HG02885 (cell line): ENCODE data around the gene IFIT1B.

ENCODE experiments used
- ATAC-seq: cut with Tn5 transposase; IDR thresholded peaks from one replicate; pipeline ENCODE4 v1.9.1; 2021; ENCODE audit warnings: mild to moderate bottlenecking; ENCODE audit not compliant: unreplicated experiment, poor library complexity

IFIT1B gene

DNA sequence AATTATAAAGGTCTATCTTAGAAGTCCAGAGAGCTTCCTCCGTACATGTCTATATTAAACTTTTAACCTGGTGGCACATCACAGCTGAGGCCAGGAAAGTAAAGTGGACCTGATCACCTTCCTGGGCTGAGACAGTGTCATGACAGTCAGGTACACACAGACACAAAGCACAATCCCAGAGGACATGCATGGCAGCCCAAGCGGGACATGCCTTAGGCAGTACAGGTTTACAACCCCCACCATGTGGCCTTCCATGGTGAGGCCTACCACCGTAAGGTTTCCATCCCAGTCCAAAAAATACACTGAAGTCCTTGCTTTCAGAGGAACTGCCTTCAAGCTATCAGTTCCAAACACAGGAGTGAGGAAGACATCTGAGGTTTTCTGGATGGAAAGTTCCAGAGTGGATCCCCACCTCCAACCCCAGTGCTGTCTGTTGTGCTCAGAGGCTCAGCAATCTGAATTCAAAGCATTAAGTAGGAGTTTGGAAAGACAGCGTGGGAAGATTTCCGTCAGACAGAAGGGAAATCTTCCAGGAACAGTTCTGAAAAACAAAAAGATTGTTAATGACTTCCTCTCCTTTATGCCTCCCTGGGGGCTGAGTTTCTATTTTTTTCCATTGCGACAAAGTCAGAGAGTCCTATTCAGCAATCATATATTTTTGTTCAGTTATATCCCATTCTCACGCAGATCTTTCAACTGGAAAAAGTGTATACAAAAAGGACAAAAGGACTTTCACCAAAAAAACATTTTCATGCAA, 30.0 kb upstream of the IFIT1B start:
- ATAC-seq = no peak

DNA sequence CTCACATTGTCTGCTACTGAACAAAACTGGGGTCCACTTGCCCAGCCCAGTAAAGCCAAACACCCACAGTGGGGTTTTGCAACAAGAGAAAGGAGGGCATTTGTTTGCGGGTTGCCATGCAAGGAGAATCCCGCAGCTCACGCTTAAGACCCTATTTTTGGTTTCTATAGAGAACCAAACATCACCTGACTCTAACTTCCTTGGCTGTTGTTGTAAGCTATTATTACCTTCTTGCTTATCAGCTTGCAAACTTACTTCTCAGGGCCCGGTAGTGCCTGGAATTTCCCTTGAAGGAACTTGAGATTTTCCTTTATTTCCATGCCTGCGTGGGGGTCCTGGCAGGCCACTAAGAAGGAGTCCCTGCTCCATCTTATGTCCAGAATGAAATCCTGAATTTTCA, 29.4 kb upstream of the IFIT1B start:
- no peak for ATAC-seq

DNA sequence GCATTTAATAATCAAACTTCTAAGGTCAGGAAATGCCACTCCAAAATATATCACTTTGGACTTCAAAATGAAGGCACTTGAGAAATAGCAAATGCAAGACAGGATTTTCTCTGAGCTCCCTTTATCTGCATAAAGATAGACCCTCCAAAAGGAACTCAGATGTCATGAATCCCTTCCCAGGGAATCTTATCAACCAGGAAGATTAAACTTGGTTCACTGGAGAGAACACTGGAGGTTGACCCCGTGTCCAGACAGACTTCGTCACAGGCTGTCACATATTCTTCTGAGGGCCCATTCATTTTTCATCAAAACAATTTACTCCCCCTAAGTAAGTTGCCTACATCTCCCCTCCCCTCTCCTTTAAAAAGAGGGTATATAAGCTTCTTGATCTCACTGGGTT, 28.9 kb upstream of the IFIT1B start:
- ATAC-seq = no peak

DNA sequence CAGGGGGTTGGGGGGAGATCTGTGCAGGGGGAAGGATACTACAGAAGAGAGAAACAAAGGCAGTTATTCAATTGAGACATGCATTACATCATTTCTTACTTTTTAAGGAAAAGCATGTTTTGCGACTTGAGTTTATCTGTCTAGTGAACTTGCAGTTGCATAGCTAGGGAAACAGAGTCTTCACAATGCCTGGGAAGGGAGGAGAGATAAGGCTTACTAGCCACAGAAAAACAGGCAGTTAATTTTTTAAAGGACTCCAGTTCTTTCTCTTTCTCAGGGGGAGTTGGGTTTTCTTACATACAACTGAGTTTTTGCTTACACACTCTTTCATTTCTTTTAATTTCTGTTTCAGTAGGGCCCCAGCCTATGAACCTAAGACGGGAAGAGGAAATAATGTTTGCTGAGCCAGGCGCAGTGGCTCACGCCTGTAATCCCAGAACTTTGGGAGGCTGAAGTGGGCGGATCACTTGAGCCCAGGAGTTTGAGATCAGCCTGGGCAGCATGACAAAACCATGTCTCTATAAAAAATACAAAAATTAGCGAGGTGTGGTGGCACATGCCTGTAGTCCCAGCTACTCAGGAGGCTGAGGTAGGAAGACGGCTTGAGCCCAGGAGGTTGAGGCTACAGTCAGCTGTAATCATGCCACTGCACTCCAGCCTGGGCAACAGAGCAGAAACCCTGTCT, 27.1 kb upstream of the IFIT1B start:
- ATAC-seq = peak; percentile 36

DNA sequence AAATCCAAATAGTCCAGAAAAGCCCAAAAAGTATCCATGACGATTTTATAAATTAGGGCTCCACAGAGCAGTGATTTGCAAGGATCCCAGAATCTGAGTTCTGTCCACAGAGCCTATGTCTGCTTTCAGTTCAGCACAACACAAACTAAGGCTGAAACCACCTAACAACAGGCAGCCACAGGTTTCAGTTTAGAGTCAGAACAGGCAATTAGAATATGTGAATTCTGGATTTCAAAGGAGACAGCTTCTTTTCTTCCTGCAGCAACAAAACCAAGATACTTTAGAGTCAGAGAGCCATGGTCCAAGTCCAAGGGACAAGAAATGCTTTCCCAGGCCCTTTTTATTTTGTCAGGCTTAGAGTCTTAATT, 26.5 kb upstream of the IFIT1B start:
- peak; percentile 93 for ATAC-seq

DNA sequence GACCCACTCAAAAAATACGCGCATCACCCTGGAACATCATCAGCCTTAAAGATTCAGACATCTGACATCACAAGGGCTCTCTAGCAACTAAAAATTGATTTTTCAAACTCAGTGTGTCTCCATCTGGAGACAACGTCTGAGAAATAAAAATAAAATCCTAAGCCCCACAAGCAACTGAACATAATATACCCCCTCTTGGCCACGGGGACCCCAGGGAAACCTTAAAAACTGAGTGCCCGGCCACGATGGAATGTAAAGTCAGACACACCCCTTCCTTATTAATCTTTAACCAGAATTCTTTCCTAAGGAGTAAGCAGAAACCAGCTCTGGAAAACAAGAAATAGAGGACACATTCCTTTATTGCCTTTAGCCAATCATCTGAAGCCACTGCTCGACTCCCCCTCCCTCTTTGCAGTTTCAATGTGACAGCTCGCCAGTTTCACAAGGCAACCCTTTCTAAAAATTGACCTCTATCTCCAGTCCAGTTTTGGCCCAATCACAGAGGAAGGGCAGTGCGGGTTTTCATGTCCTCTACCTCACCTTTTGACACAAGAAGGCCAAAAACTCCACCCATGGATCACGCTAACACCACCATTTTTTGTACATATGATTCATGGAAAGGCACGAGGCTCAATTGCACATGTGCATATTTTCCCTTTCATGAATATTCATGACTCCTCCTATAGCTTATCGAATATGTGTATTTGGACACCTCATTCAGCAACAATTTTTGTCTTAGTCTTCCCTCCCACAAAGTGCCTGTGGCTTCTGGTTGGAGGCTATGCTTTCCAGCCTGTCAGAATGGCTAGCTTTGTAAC, 25.9 kb upstream of the IFIT1B start:
- peak; percentile 41 for ATAC-seq

DNA sequence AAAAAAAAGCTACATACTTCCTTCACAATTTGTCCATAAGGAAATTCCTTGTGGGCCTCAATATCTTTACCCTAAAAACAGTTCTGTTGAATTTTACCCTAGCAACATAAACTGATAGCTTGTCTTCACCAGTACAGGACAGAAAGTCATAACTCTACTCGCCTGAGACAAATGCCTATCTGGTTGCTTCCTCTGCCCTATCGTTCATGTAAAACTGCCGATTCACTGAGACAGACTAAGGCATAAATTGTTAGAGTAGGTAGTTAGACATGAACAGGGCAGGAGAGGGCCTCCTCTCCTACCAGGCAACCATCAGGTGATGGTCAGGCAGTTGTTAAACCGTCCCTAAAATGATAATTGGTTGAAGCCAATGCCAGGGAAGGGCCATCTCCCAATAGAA, 25.1 kb upstream of the IFIT1B start:
- no peak for ATAC-seq

DNA sequence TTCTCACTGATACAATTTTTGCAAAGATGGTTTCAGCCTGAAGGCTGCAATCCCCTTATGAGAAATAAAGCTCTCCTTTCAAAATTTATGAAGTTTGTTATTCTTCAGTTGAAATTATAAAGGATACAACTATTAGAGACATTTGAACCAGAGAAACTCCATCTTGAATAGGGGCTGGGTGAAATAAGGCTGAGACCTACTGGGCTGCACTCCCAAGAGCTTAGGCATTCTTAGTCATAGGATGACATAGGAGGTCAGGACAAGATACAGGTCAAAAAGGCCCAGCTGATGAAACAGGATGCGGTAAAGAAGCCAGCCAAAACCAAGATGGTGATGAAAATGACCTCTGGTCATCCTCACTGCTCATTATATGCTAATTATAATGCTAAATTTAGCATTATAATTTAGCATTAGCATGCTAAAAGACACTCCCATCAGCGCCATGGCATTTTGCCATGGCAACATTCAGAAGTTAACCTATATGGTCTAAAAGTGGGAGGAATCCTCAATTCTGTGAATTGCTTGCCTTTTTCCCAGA, 22.4 kb upstream of the IFIT1B start:
- no peak for ATAC-seq

DNA sequence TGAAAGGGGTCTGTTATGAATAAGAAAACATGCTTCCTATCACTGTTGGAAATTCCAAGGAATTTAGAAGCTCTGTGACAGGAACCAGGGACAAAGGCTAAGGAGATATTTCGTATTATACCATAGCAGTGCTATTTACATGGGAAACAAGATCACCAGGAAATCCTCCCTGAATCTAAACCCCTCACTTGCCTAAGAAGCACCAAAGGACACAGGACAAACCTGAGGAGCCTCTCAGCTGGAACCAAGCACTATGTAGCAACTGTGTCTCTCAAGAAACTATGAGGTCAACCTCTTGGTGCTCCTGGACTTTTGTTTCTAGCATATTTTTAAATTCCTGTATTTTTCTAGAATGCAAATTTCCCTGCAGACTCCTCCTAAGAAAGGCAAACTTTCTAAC, 20.8 kb upstream of the IFIT1B start:
- no peak for ATAC-seq

DNA sequence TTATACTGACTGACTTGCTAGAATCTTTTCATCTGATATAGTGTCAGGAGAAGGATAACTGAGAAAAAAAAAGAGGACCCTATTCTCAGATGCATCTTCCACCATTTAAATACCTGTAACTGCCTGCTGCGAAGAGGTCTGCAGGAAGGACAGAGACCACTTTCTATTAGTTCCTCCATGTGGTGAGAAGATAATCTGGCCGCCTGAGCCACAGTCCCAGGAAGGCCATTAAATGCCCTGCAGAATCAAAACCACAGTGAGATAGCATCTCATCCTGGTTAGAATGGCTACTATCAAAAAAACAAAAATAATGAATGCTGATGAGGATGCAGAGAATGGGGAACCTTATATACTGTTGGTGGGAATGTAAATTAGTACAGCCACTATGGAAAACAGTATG, 19.9 kb upstream of the IFIT1B start:
- no peak for ATAC-seq

DNA sequence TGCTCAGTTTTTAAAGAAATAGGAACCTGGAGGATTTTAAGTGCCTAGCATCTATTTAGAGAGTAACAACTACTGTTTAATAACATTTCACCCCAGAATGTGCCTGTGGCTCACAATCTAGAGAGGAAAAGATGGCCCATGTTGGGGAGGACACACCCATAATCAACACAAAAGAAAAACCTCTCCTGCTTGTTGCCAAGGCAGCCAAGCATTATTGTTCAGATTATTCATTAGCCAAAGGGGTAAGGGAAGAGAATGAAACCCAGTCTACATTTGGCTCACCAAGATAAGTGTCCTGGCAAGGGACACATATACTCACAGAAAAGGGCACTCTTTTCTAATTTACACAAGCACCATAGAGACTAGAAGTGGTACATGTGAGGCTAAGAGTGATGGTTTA, 17.7 kb upstream of the IFIT1B start:
- ATAC-seq = no peak

DNA sequence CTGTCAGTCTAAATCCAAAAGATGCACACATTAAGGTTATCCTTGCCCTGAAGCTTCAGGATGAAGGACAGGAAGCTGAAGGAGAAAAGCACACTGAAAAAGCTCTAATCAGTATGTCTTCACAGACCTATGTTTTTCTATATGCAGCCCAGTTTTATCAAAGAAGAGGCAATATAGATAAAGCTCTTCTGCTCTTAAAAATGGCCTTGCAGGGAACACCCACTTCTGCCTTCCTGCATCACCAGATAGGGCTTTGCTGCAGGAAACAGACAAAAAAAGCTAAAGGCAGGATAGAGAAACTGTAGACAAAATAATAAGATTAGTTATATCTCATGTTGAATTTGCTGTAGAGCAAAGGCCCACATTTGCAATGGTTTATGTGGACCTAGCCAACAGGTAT, 14.9 kb upstream of the IFIT1B start:
- no peak for ATAC-seq

DNA sequence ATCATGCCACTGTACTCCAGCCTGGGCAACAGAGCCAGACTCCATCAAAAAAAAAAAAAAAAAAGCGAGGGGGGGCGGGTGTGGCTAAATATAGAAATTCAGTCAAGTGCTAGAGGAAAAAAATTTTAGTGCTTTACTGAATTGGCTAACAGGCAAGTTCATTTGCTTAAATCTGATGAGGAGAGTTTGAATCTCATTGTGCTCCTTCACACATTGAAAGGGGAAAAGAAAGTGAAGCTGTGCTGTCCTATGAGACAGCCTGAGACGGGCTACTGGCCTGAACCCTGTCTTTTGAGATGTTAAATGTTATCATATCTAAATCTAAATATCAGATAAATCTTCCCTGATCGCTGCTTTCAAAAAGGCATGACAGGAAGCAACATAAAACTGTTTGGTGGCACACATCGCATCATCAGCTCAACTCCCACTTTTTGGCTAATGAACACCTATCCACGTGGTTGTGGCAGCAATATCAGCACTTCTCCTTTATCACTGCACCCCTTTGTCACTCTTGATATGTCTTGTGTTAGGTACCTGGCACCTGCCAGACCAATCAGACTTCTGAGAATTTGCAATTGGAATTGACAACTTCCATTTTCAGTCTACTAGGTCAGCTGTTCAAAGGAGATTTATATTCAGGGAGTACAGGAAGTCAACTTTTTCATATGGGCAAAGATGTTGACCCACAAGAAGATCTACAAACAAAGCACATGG, 14.0 kb upstream of the IFIT1B start:
- ATAC-seq = no peak

DNA sequence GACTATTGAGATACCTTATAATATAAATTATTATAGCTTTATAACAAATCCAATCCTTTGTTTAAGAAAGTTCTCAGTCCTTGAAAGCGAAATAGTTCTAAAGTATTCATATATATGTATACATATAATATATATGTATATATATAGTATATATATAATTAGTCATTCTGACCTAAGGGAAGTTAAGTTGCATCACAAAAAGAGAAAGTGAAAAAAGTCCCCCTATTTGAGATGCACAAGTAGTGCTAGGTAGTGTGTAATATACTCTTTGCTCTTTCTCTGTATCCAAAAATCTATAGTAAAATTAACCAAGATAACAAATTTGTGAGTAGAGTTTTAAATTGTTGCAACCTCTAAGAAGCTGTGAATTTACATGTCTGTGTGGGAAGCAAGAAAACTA, 13.3 kb upstream of the IFIT1B start:
- no peak for ATAC-seq

DNA sequence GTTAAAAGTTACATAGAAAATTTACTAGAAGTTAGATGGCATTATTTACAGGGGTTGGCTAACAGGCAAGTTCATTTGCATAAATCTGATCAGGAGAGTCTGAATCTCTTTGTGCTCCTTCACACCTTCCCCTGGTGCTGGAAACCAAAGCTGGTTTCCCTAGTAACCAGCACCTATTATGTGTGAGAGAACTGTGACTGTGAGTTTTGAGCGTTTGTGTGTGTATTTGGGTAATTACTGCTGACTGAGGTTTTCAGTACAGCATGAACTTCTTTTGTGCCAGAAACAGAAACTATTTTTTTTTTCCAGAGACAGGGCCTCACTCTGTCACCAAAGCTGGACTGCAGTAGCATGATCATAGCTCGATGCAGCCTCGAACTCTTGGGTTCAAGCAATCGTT, 10.3 kb upstream of the IFIT1B start:
- ATAC-seq = peak; percentile 81

DNA sequence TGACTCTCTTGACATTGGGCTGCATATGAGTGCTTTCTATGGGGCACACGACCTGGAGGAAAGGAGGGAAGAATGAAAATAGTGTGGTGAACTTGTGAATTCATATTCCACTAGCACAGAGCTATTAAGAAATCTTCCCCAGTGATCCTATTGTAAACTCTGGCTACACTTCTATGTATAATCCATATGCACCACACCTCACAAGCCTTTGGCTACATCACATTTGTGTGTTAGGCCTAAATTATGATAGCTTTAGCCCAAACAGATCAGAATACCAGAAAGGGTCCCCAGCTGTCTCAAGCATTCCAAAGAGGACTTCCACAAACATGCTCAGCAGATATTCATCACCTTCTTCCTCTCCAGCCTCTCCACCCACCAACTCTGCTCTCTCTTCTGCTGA, 9.7 kb upstream of the IFIT1B start:
- ATAC-seq = no peak

DNA sequence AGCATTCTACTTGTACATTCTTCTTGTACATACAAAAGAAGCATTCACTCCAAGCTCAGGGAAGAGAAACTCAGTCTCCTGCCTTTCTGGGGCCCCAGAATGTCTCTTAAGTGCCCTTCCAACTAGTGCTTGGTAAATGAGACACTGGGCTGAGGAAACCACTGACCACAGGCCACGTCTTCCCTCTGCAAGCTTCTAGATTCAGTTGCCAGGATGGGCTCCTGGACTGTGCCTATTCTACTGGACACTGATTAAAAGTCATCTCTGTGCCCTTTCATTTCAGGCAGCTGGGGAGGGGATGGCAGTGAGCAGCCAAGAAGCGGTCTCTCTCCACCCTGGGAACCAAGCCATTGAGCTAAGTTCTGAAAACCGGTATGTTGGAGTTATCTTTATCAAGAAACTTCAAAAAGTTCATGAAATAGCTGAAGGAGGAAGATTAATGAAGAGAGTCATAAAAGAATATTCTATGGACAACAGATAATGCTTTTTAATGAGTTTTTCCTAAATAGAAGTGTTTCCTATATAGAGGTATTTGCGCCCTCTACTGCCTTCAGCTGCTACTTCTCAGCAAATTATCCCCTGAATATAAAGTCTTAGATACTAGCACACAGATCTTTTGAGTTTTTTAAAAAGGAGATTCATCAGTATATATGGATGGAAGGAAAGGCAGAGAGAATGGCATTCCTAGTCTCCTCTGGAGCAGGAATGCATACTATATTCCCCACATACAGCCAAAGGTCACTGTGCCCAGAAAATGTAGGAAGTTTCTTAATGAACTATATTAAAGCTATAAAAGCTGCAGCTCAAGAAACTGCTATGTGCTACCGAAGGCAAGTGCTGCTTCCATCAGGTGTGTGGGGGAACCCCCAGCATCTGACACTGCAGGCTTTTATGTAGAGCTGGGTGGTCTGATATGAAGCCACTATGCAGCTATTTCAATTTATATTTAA, 8.4 kb upstream of the IFIT1B start:
- no peak for ATAC-seq

DNA sequence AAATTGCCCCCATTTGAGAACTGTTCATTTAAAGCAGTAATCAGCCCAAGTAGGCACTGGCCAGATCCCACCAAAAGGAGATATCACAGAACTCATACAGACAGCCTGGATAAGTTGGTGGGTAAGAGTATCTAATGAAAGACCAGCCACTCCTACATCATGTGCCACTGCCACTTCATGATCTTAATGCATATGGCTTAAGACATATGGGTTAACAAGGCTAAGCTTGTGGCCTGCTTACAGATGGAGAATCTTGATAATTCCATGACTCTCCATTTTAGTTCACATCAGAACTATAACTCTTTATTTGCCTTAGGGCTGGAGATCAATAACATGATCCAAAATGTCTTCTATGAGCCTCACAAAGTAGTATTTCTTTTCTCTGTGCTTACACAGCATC, 6.8 kb upstream of the IFIT1B start:
- ATAC-seq = no peak

DNA sequence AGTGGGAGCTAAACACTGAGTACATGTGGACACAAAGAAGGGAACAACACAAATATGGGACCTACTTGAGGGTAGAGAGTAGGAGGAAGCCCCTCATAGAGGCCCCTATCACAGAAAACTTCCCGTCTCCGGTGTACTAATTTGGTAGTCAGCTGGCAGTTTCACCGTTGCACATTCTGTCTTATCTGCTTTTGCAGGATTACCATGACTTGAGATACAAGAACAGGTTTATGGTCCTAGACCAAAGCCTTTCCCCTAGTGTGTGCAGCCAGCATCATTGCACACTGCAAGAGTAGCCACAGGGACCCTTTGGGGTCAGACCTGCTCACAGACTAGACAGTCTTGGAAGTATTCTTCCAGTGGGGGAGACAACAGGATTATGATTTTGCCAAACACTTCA, 5.9 kb upstream of the IFIT1B start:
- ATAC-seq = no peak
